Astrocyte of the spinal cord (primary cell): ENCODE data around the gene PYROXD2.

Source experiments
- DNase-seq: peaks from one replicate; pipeline ENCODE4 v3.0.0; 2011; ENCODE audit warnings: low read depth, low spot score
- H3K4me3 ChIP-seq: 2 replicates; pipeline ENCODE4 v1.5.1; 2011; ENCODE audit warnings: low read depth, mild to moderate bottlenecking, low read length, moderate library complexity
- in situ Hi-C: cut with HindIII; loops from 2 replicates; pipeline ENCODE4 v1.10.0; 2017; ENCODE audit warnings: low sequenced_read_pairs
- TF ChIP-seq, protein P1 (sequence below): IDR thresholded peaks from 2 replicates; pipeline ENCODE4 v1.5.1; 2012; ENCODE audit warnings: low read depth, mild to moderate bottlenecking, low read length, inconsistent platforms

PYROXD2 gene

DNA sequence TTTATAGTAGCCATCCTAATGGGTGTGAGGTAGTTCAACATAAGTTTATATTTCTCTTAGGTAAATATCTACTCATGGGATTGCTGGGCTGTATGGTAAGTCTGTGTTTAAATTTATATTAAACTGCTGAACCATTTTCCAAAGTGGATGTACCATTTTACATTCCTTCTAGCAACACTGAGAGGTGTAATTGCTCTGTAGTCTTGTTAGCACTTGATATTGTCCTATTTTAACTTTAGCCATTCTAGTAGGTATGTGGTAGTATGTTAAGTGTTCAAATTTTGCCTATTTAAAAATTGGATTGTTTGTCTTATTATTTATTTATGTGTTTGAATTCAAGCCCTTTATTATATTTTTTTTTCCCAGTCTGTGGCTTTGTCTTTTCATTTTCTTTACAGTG is 34.3 kb upstream of the PYROXD2 start:
- DNase-seq, result no peak
- TF ChIP-seq, protein P1, sequence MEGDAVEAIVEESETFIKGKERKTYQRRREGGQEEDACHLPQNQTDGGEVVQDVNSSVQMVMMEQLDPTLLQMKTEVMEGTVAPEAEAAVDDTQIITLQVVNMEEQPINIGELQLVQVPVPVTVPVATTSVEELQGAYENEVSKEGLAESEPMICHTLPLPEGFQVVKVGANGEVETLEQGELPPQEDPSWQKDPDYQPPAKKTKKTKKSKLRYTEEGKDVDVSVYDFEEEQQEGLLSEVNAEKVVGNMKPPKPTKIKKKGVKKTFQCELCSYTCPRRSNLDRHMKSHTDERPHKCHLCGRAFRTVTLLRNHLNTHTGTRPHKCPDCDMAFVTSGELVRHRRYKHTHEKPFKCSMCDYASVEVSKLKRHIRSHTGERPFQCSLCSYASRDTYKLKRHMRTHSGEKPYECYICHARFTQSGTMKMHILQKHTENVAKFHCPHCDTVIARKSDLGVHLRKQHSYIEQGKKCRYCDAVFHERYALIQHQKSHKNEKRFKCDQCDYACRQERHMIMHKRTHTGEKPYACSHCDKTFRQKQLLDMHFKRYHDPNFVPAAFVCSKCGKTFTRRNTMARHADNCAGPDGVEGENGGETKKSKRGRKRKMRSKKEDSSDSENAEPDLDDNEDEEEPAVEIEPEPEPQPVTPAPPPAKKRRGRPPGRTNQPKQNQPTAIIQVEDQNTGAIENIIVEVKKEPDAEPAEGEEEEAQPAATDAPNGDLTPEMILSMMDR, result no peak
- in situ Hi-C loops, result no loop called here
- no peak overlapping the region for H3K4me3 ChIP-seq

DNA sequence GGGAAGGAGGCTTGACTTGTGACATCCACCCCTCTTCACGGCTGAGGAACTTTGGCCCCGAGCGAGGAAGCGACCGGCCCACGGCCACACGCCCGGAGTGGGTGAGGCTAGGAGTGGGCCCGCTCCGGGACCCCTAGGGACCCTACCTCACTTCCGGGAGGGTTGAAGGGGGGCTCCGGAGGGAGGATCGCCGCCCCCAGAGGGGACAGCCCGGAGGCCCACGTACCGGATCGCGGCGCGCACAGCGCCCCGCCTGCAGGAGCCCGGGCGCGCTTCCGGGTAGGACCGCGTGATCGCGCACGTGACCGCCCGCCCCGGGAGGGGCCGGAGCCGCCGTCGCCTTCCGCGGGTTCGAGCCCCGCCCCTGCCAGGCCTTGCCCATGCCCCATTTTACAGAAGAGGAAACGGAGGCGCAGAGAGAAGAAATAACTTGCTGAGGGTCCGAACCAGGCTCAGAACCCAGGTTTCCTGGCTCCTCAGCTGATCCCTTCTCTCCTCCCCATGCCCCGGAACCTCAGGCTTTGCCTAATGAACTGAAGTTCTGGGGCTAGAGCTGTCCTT is 31.8 kb upstream of the PYROXD2 start, which contains the start of gene HPS1:
TSS of gene HPS1 (minus strand) at position 275 of the 561 bp plus-strand sequence. CDS start 3,695 bp downstream, outside the sequence.
- in situ Hi-C loops, result no loop called here
- H3K4me3 ChIP-seq, result peak within 1 kb of the TSS; percentile 87
- peak; percentile 61 for DNase-seq
- TF ChIP-seq, protein P1, result no peak

DNA sequence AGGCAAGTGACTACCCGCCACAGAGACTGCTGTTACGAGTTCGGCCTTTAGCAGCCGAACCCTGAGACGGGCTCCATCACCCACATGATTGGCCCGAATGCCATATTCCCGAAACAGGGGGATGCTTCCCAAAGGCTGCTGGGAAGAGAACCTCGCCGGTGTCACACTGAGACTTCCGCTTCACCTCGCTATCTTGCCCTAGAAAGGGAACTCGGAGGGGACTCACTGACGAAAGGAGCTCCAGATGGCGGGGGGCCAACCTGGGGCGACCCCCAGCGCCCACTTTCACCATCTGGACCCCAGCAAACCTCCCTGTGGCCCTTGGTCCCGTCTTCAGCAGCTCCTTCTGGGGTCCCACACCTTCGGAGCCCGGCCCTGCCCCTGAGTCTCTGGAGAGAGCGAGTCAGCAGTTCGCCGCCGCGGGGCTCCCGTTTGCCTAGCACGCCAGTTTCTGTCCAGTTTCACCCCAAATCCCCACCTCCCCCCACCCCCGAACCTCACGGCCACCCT is 31.2 kb upstream of the PYROXD2 start:
- peak overlapping the region; percentile 87 for H3K4me3 ChIP-seq
- TF ChIP-seq, protein P1, result no peak
- peak; percentile 33 for DNase-seq
- in situ Hi-C loops, result no loop called here

DNA sequence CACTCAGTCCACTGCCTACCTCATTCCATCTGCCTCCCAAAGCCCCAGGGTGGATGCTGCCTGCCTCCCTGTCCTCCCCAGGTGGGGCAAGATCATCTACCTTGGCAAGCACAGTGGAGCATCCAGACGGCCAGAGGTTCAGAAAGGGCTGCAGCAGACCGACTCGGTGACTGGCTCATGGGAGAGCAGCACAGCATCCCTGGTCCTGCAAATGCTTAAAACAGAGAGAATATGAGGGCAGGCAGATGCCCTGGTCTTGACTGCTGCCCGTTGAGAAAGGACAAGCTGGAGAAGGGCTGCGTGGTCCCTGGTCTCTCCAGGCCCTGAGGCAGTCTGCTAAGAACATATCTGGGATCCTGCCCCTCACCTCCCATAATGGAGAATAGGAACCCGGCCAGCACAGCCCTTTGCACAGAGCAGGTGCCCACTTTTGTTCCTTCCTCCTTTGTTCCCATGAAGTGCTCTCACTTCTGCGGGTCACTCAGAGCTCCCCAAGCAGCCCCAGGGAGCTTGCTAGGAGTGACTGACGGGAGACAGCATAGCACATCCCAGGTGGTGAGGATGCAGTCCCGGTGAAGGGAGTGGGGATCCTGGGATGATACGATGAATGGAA is 30.3 kb upstream of the PYROXD2 start:
- in situ Hi-C loops, result no loop called here

DNA sequence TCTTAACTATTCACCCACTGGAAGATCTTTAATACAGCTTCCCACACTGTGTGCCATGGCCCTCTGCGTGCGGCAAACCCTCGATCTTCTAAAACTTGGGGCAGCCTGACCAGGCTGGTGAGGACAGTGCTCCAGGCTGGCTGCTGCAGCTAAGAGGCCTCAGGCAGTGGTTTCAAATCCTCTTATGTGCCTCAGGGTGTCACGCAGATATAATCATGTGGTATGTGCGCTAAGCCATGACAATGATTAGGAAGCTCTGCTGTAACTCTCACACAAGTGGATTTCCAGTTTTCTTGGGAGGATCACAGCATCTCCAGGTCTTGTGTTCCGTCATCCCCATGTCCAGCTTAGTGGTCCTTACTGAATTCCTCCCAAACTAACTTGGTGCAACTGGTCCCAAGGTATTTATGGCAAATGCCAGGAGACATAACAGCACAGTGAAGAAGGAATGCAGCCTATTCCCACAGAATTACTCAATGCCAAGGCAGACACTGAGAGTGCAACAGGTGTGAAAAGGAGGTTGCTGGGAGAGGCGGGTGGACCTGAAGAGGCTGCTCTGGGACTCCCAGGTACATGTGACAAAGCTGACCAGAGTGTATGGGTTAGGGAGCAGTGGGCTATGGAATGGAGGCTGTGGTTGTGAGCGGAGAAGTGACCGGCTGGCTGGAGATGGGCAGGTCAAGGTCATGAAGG is 29.5 kb upstream of the PYROXD2 start:
- no peak overlapping the region for H3K4me3 ChIP-seq
- TF ChIP-seq, protein P1, result no peak
- in situ Hi-C loops, result no loop called here
- no peak for DNase-seq

More for the DNA sequence above, 30.3 kb upstream of the PYROXD2 start:
- peak overlapping the region; percentile 87 for H3K4me3 ChIP-seq
- DNase-seq, result no peak
- TF ChIP-seq, protein P1, result no peak

DNA sequence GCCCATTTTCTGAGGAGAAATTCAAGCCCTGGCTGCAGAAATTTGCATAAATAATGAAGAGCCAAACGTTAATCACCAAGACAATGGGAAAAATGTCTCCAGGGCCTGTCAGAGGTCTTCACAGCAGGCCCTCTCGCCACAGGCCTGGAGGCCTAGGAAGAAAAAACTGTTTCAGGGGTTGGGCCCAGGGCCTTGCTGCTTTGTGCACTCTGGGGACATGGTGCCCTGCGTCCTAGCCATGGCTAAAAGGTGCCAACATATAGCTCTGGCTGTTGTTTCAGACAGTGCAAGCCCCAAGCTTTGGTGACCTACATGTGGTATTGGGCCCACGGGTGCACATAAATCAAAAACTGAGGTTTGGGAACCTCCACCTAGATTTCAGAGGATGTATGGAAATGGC is 23.7 kb upstream of the PYROXD2 start:
- TF ChIP-seq, protein P1, result no peak
- no peak for DNase-seq
- in situ Hi-C loops, result no loop called here
- H3K4me3 ChIP-seq, result no peak overlapping the region
